CD4-positive, CD25-positive, alpha-beta regulatory T cell (primary cell): ENCODE results near the gene NUP188. TPM values are rescaled to one million over a fixed set of nuclear protein-coding genes. Genes with fewer than 3 reads are reported as not detected.

Experiments
- ATAC-seq, 2 donors: fragments of 150-1000 bp; cut with Tn5 transposase; one replicate each; pipeline ENCODE4 v1.10.0; 2021; ENCODE audit warnings: low read depth in 2 of 2, moderate number of reproducible peaks in 2 of 2, moderate library complexity in 1 of 2
- DNase-seq, 3 donors: peaks; one replicate each; pipeline versions ENCODE4 v3.0.0 to v3.0.0-alpha.2; 2012 to 2022; ENCODE audit warnings: mixed read lengths in 1 of 3
- H3K27ac ChIP-seq: one replicate; pipeline ENCODE4 v1.7.0; 2013; ENCODE audit warnings: mild to moderate bottlenecking, low read length; ENCODE audit not compliant: insufficient read depth, poor library complexity, severe bottlenecking
- H3K27me3 ChIP-seq: one replicate; pipeline ENCODE4 v1.7.0; 2013; ENCODE audit warnings: low read length; ENCODE audit not compliant: control insufficient read depth, insufficient read depth
- H3K36me3 ChIP-seq: one replicate; pipeline ENCODE4 v1.7.0; 2013; ENCODE audit warnings: mild to moderate bottlenecking, low read length, moderate library complexity; ENCODE audit not compliant: control insufficient read depth, insufficient read depth
- H3K4me1 ChIP-seq: 2 replicates; pipeline ENCODE4 v1.7.0; 2013; ENCODE audit warnings: mild to moderate bottlenecking, low read length; ENCODE audit not compliant: insufficient read depth, control insufficient read depth, poor library complexity, severe bottlenecking
- H3K4me3 ChIP-seq: one replicate; pipeline ENCODE4 v1.7.0; 2013; ENCODE audit warnings: low read depth, mild to moderate bottlenecking, low read length, moderate library complexity
- H3K9me3 ChIP-seq, 2 experiments: 1 replicate in 1 of 2; 2 replicates in 1 of 2; pipeline ENCODE4 v1.7.0; 2013; ENCODE audit warnings: low read length in 2 of 2, mild to moderate bottlenecking in 1 of 2, moderate library complexity in 1 of 2; ENCODE audit not compliant: control insufficient read depth in 2 of 2
- H3K27ac Mint-ChIP-seq, 3 donors: one replicate each; pipeline ENCODE4 v1.8.0; 2020 to 2022; ENCODE audit warnings: mild to moderate bottlenecking in 3 of 3, mixed read lengths in 3 of 3, moderate library complexity in 2 of 3
- H3K27me3 Mint-ChIP-seq: one replicate; pipeline ENCODE4 v1.8.0; 2022; ENCODE audit warnings: mild to moderate bottlenecking, mixed read lengths
- H3K36me3 Mint-ChIP-seq: one replicate; pipeline ENCODE4 v1.8.0; 2020; ENCODE audit warnings: mixed read lengths
- H3K4me1 Mint-ChIP-seq, 4 donors: one replicate each; pipeline ENCODE4 v1.8.0; 2020 to 2022; ENCODE audit warnings: mixed read lengths in 4 of 4, mild to moderate bottlenecking in 1 of 4
- H3K4me3 Mint-ChIP-seq, 4 donors: one replicate each; pipeline ENCODE4 v1.8.0; 2020 to 2022; ENCODE audit warnings: mild to moderate bottlenecking in 4 of 4, mixed read lengths in 4 of 4, moderate library complexity in 3 of 4
- H3K9me3 Mint-ChIP-seq, 7 donors: one replicate each; pipeline ENCODE4 v1.8.0; 2020 to 2022; ENCODE audit warnings: mixed read lengths in 7 of 7, mild to moderate bottlenecking in 3 of 7, moderate library complexity in 2 of 7
- polyA plus RNA-seq, 4 donors: library from polyadenylated mRNA; unstranded; fragments of 300-500 nt; fragmentation: Illumina TruSeq; gene quantifications; one replicate each; pipeline ENCODE4 v1.2.3, GENCODE V29; 2021
- total RNA-seq: library from RNA; stranded (reverse); gene quantifications from one replicate; pipeline ENCODE4 v1.2.3, GENCODE V29; 2022

The NUP188 gene
- total and polyA plus RNA-seq, 5 donors from 2014 or later: 20.8 to 74.3 (median 22.6) TPM

DNA sequence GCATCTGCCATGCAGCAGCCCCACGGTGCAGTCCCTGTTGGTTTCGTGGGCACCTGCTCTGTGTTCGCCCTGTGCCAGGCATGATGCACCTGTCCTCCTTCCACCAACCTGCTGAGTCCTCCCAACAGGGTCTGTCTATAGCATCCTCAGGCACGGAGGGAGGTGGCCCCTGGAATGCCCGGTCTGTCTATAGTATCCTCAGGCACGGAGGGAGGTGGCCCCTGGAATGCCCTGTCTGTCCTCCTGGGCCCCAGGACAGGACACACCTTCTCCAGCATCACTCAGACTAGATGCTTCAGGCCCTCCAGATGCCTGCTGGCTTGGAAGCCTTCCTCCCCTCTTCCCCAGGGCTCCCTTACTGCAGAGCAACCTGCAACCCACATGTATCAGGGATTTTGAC is 36.6 kb upstream of the NUP188 start:
- H3K27ac ChIP-seq: no peak overlapping the region
- Mint-ChIP-seq H3K4me3 (peak overlapping the region in 1 of 4 donors; percentile 12), H3K9me3 (peaks cover 0 to 2% (median 0%) of the 10 kb centered on the region in 7 donors), H3K36me3 (peaks cover 32% of the 10 kb centered on the region), H3K27ac (peak overlapping the region in 2 of 3 donors; percentile 45 to 83), H3K4me1 (peaks cover 0 to 77% (median 26%) of the 10 kb centered on the region in 4 donors), H3K27me3 (no peaks in the 10 kb centered on the region)
- DNase-seq (no peak), ATAC-seq (no peak)
- peaks cover 33% of the 10 kb centered on the region for H3K4me1 ChIP-seq
- H3K36me3 ChIP-seq: peaks cover 60% of the 10 kb centered on the region
- no peaks in the 10 kb centered on the region for H3K27me3 ChIP-seq
- H3K4me3 ChIP-seq: no peak overlapping the region
- H3K9me3 ChIP-seq: no peaks in the 10 kb centered on the region

GRCh38 chr9:128911529-128912035 is 35.9 kb upstream of the NUP188 start:
- H3K36me3 Mint-ChIP-seq: peaks cover 35% of the 10 kb centered on the region
- peaks cover 0 to 73% (median 23%) of the 10 kb centered on the region in 4 donors for H3K4me1 Mint-ChIP-seq
- peaks cover 65% of the 10 kb centered on the region for H3K36me3 ChIP-seq
- H3K4me3 ChIP-seq: no peak overlapping the region
- H3K9me3 Mint-ChIP-seq: peaks cover 0 to 2% (median 0%) of the 10 kb centered on the region in 7 donors
- H3K4me3 Mint-ChIP-seq: peak overlapping the region in 1 of 4 donors; percentile 31
- H3K27ac ChIP-seq: no peak overlapping the region
- ATAC-seq (no peak), DNase-seq (no peak)
- no peaks in the 10 kb centered on the region for H3K9me3 ChIP-seq
- no peaks in the 10 kb centered on the region for H3K27me3 Mint-ChIP-seq
- H3K27ac Mint-ChIP-seq: peak overlapping the region; percentile 45 to 92 (median 59)
- peaks cover 32% of the 10 kb centered on the region for H3K4me1 ChIP-seq
- H3K27me3 ChIP-seq: no peaks in the 10 kb centered on the region

DNA sequence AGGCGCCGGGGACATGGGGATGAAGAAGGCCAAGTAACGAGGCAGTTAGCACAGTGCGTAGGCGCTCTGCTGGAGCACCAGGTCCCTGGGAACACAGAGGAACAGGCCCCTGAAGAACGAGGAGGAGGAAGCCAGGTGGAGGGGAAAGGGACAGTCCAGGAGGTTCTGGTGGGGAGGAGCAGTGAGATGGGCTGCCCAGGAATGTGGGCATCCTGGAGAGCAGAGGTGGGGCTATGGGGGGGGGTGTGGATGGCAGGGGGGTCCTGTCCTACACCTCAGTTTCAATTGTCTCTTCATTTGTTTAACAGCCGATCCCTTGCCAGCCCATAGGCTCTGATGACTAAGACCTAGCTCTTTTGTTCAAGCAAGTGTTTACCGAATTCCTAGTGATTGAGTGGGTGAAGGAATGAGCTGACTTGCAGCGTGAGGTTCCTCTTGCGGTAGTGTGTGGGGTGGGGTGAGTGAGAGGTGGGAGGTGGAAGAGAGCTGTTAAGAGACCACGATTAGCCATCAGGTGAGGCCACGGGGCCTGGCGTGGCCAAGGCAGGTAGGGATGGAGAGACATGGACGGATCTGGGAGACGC is 35.1 kb upstream of the NUP188 start:
- Mint-ChIP-seq H3K4me1 (peaks cover 0 to 65% (median 21%) of the 10 kb centered on the region in 4 donors), H3K4me3 (peak overlapping the region; percentile 19 to 72 (median 50)), H3K27ac (peak overlapping the region; percentile 85 to 96 (median 92)), H3K9me3 (peaks cover 0 to 2% (median 0%) of the 10 kb centered on the region in 7 donors), H3K36me3 (peaks cover 38% of the 10 kb centered on the region), H3K27me3 (no peaks in the 10 kb centered on the region)
- no peak for DNase-seq
- ATAC-seq: no peak
- Histone ChIP-seq H3K27ac (no peak overlapping the region), H3K4me3 (no peak overlapping the region), H3K27me3 (no peaks in the 10 kb centered on the region), H3K9me3 (no peaks in the 10 kb centered on the region), H3K4me1 (peaks cover 32% of the 10 kb centered on the region), H3K36me3 (peaks cover 71% of the 10 kb centered on the region)

DNA sequence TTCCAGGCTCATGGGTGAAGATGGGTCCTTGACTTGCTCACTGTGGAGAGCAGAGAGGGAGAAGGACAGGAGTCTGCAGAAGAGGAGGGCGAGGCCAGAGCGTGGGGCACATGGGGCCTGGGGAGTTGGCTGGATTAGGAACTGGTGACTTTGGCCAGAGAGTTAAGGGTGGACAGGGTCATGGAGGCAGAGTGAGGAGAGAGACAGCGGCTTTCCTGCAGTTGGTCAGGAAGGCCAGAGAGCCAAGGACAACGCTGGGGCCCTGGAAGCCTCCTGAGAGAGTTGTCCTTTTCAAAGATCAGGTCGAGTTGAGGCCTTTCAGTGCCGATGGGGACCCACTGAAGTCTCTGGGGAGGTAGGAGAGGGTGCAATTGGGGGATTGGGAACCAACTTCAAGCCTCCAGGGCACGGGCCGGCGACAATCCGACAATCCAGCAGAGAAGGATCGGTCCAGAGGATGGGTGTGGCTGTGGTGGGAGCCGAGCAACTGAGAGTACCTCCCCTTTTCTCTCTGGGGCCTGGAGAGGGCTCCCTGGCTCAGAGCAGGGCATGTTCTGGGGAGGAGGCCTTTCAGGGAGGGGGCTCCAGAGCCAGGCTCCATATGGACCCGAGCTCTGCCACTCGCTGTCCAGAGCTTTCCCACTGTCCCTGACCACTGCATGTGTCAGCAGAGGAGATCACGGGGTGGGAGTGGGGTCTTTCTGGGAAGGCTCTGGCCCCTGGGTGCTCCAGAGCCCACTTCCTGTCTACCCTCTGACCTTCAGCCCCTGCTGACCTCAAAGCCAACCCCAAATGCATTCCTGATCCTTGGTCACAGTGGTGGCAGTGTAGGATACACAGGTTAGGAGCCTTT is 34.2 kb upstream of the NUP188 start:
- H3K4me1 Mint-ChIP-seq: peaks cover 0 to 61% (median 22%) of the 10 kb centered on the region in 4 donors
- H3K27ac Mint-ChIP-seq: peak overlapping the region; percentile 20 to 96 (median 92)

GRCh38 chr9:128913995-128914772 is 33.3 kb upstream of the NUP188 start:
- Histone ChIP-seq H3K27ac (no peak overlapping the region), H3K9me3 (no peaks in the 10 kb centered on the region), H3K36me3 (peaks cover 59% of the 10 kb centered on the region), H3K4me3 (no peak overlapping the region), H3K4me1 (peaks cover 32% of the 10 kb centered on the region), H3K27me3 (no peaks in the 10 kb centered on the region)
- Mint-ChIP-seq H3K4me1 (peaks cover 0 to 59% (median 19%) of the 10 kb centered on the region in 4 donors), H3K36me3 (peaks cover 27% of the 10 kb centered on the region), H3K27me3 (no peaks in the 10 kb centered on the region), H3K27ac (peak overlapping the region; percentile 25 to 92 (median 69)), H3K9me3 (peaks cover 0 to 2% (median 0%) of the 10 kb centered on the region in 7 donors), H3K4me3 (no peak overlapping the region)
- ATAC-seq (no peak), DNase-seq (no peak)

More for the DNA sequence above, 34.2 kb upstream of the NUP188 start:
- peaks cover 68% of the 10 kb centered on the region for H3K36me3 ChIP-seq
- no peak overlapping the region for H3K27ac ChIP-seq
- peaks cover 0 to 2% (median 0%) of the 10 kb centered on the region in 7 donors for H3K9me3 Mint-ChIP-seq
- no peaks in the 10 kb centered on the region for H3K27me3 ChIP-seq
- no peak overlapping the region for H3K4me3 ChIP-seq
- H3K27me3 Mint-ChIP-seq: no peaks in the 10 kb centered on the region
- peaks cover 35% of the 10 kb centered on the region for H3K36me3 Mint-ChIP-seq
- no peak for ATAC-seq
- H3K4me1 ChIP-seq: peaks cover 32% of the 10 kb centered on the region
- no peaks in the 10 kb centered on the region for H3K9me3 ChIP-seq
- H3K4me3 Mint-ChIP-seq: peak overlapping the region in 2 of 4 donors; percentile 71 to 72
- no peak for DNase-seq

- Histone ChIP-seq H3K27me3 (no peaks in the 10 kb centered on the region), H3K36me3 (peaks cover 51% of the 10 kb centered on the region), H3K4me1 (peaks cover 22% of the 10 kb centered on the region), H3K9me3 (no peaks in the 10 kb centered on the region), H3K4me3 (no peak overlapping the region), H3K27ac (no peak overlapping the region)
- Mint-ChIP-seq H3K9me3 (no peaks in the 10 kb centered on the region), H3K27ac (peak overlapping the region in 1 of 3 donors; percentile 51), H3K36me3 (peaks cover 26% of the 10 kb centered on the region), H3K4me1 (peaks cover 0 to 48% (median 16%) of the 10 kb centered on the region in 4 donors), H3K27me3 (no peaks in the 10 kb centered on the region), H3K4me3 (no peak overlapping the region)
- DNase-seq (no peak), ATAC-seq (no peak)
These were observed 31.3 kb upstream of the NUP188 start for GRCh38 chr9:128916204-128916603.

- no peak overlapping the region for H3K4me3 ChIP-seq
- no peaks in the 10 kb centered on the region for H3K27me3 Mint-ChIP-seq
- ATAC-seq (no peak), DNase-seq (no peak)
- H3K36me3 ChIP-seq: peaks cover 48% of the 10 kb centered on the region
- H3K4me1 ChIP-seq: peaks cover 16% of the 10 kb centered on the region
- no peak overlapping the region for H3K27ac ChIP-seq
- H3K9me3 Mint-ChIP-seq: no peaks in the 10 kb centered on the region
- H3K9me3 ChIP-seq: no peaks in the 10 kb centered on the region
- peaks cover 26% of the 10 kb centered on the region for H3K36me3 Mint-ChIP-seq
- no peak overlapping the region for H3K4me3 Mint-ChIP-seq
- H3K27me3 ChIP-seq: no peaks in the 10 kb centered on the region
- peak overlapping the region in 1 of 3 donors; percentile 51 for H3K27ac Mint-ChIP-seq
- peaks cover 0 to 43% (median 13%) of the 10 kb centered on the region in 4 donors for H3K4me1 Mint-ChIP-seq
These were observed 30.8 kb upstream of the NUP188 start for GRCh38 chr9:128916745-128917144.
